Bronchial epithelial cell (primary cell): Measurements from ENCODE around the gene HSF2. TPM values are rescaled to one million over a fixed set of nuclear protein-coding genes. Genes with fewer than 3 reads are reported as not detected.

Experiments used
- DNase-seq: peaks from one replicate; pipeline ENCODE4 v3.0.0-alpha.2; 2010; ENCODE audit warnings: low read depth
- FAIRE-seq: peaks from 2 replicates; lab custom pipeline; 2011; peaks lifted over from hg19 to GRCh38; lab: Jason Lieb, UNC
- H3K27me3 ChIP-seq: 2 replicates; pipeline ENCODE4 v1.5.1; 2011; ENCODE audit warnings: low read length; ENCODE audit not compliant: control insufficient read depth, insufficient read depth
- H3K36me3 ChIP-seq: 2 replicates; pipeline ENCODE4 v1.5.1; 2011; ENCODE audit warnings: low read length; ENCODE audit not compliant: control insufficient read depth, insufficient read depth
- H3K4me3 ChIP-seq: 2 replicates; pipeline ENCODE4 v1.5.1; 2011; ENCODE audit warnings: mild to moderate bottlenecking, low read depth, low read length, control low read depth
- total RNA-seq: library from RNA; depleted of rRNA; stranded (reverse); fragments of >200 nt; gene quantifications from 2 replicates; pipeline ENCODE4 v1.2.1, GENCODE V29; 2014
- TF ChIP-seq, protein P1 (sequence below): IDR thresholded peaks from 2 replicates; pipeline ENCODE4 v1.5.1; 2011; ENCODE audit warnings: mild to moderate bottlenecking, moderate library complexity, low read length, control low read depth, inconsistent platforms; ENCODE audit not compliant: insufficient read depth, severe bottlenecking

The HSF2 gene
- total RNA-seq, 1 donor from 2014 or later, result 17.9 TPM

- Histone ChIP-seq H3K36me3 (no peaks in the 10 kb centered on the region), H3K27me3 (no peaks in the 10 kb centered on the region), H3K4me3 (no peak overlapping the region)
- TF ChIP-seq, protein P1, sequence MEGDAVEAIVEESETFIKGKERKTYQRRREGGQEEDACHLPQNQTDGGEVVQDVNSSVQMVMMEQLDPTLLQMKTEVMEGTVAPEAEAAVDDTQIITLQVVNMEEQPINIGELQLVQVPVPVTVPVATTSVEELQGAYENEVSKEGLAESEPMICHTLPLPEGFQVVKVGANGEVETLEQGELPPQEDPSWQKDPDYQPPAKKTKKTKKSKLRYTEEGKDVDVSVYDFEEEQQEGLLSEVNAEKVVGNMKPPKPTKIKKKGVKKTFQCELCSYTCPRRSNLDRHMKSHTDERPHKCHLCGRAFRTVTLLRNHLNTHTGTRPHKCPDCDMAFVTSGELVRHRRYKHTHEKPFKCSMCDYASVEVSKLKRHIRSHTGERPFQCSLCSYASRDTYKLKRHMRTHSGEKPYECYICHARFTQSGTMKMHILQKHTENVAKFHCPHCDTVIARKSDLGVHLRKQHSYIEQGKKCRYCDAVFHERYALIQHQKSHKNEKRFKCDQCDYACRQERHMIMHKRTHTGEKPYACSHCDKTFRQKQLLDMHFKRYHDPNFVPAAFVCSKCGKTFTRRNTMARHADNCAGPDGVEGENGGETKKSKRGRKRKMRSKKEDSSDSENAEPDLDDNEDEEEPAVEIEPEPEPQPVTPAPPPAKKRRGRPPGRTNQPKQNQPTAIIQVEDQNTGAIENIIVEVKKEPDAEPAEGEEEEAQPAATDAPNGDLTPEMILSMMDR, result no peak
- peak; percentile 18 for FAIRE-seq
- DNase-seq, result peak; percentile 50
Measured at GRCh38 chr6:122365775-122366403, 33.6 kb upstream of the HSF2 start.

GRCh38 chr6:122367171-122367570 lies 32.3 kb upstream of the HSF2 start:
- TF ChIP-seq, protein P1, result no peak
- Histone ChIP-seq H3K27me3 (no peaks in the 10 kb centered on the region), H3K4me3 (no peak overlapping the region), H3K36me3 (no peaks in the 10 kb centered on the region)
- FAIRE-seq, result no peak
- no peak for DNase-seq

GRCh38 chr6:122369536-122369935 lies 29.9 kb upstream of the HSF2 start:
- no peak overlapping the region for H3K4me3 ChIP-seq
- FAIRE-seq (no peak), DNase-seq (no peak)
- H3K27me3 ChIP-seq, result no peaks in the 10 kb centered on the region
- no peaks in the 10 kb centered on the region for H3K36me3 ChIP-seq
- TF ChIP-seq, protein P1, result no peak

GRCh38 chr6:122372647-122373046 lies 26.8 kb upstream of the HSF2 start:
- no peak for FAIRE-seq

GRCh38 chr6:122374307-122374706 lies 25.1 kb upstream of the HSF2 start:
- Histone ChIP-seq H3K4me3 (no peak overlapping the region), H3K27me3 (no peaks in the 10 kb centered on the region), H3K36me3 (no peaks in the 10 kb centered on the region)
- FAIRE-seq (no peak), DNase-seq (no peak)
- TF ChIP-seq, protein P1, result no peak

More at GRCh38 chr6:122372647-122373046, 26.8 kb upstream of the HSF2 start:
- Histone ChIP-seq H3K4me3 (no peak overlapping the region), H3K36me3 (no peaks in the 10 kb centered on the region), H3K27me3 (no peaks in the 10 kb centered on the region)
- TF ChIP-seq, protein P1, result no peak
- DNase-seq, result no peak

- no peak for DNase-seq
- TF ChIP-seq, protein P1, result no peak
- no peak for FAIRE-seq
- Histone ChIP-seq H3K27me3 (no peaks in the 10 kb centered on the region), H3K4me3 (no peak overlapping the region), H3K36me3 (no peaks in the 10 kb centered on the region)
Measured at GRCh38 chr6:122376246-122376645, 23.2 kb upstream of the HSF2 start.
